22Rv1 (cell line): ENCODE measurements around the gene SAFB2.

Source experiments
- CTCF ChIP-seq: fragments of 450-650 bp; IDR thresholded peaks from 2 replicates; pipeline ENCODE4 v1.5.1; 2017; ENCODE audit warnings: mild to moderate bottlenecking
- ZFX ChIP-seq: fragments of 450-650 bp; IDR thresholded peaks from 2 replicates; pipeline ENCODE4 v1.6.1; 2017; ENCODE audit warnings: antibody characterized with exemption, borderline replicate concordance

- TF ChIP-seq CTCF (no peak), ZFX (no peak)
These were observed 571 bp downstream of the SAFB2 start for GRCh38 chr19:5621945-5622464.
